Measurements from ENCODE around the gene SCNN1G. TPM values are rescaled to one million over a fixed set of nuclear protein-coding genes. Genes with fewer than 3 reads are reported as not detected.

The SCNN1G gene
- total RNA-seq, 1 donor from 2014 or later = not detected

GRCh38 chr16:23158114-23158513 is 24.4 kb upstream of the SCNN1G start:
- Mint-ChIP-seq H3K4me3 (no peak overlapping the region), H3K27ac (no peak overlapping the region), H3K9me3 (no peaks in the 10 kb centered on the region), H3K36me3 (ENCODE audit: low read depth) (no peaks in the 10 kb centered on the region), H3K4me1 (ENCODE audit: low read depth) (peaks cover 11% of the 10 kb centered on the region), H3K27me3 (ENCODE audit: insufficient read depth) (peaks cover 27% of the 10 kb centered on the region)
- intact Hi-C loops (cut with micrococcal nuclease) = no loop called here
- DNase-seq (ENCODE audit: low spot score) = no peak

- intact Hi-C loops (cut with micrococcal nuclease) = no loop called here
- no peak overlapping the region for H3K27ac Mint-ChIP-seq
- peaks cover 39% of the 10 kb centered on the region for H3K27me3 Mint-ChIP-seq (ENCODE audit: insufficient read depth)
- H3K4me1 Mint-ChIP-seq (ENCODE audit: low read depth) = peaks cover 11% of the 10 kb centered on the region
- H3K9me3 Mint-ChIP-seq = no peaks in the 10 kb centered on the region
- no peaks in the 10 kb centered on the region for H3K36me3 Mint-ChIP-seq (ENCODE audit: low read depth)
- DNase-seq (ENCODE audit: low spot score) = no peak
- H3K4me3 Mint-ChIP-seq = no peak overlapping the region
These were observed 22.5 kb upstream of the SCNN1G start for GRCh38 chr16:23160082-23160481.

- no peaks in the 10 kb centered on the region for H3K9me3 Mint-ChIP-seq
- DNase-seq (ENCODE audit: low spot score) = no peak
- peaks cover 40% of the 10 kb centered on the region for H3K27me3 Mint-ChIP-seq (ENCODE audit: insufficient read depth)
- H3K4me3 Mint-ChIP-seq = no peak overlapping the region
- no peak overlapping the region for H3K27ac Mint-ChIP-seq
- peaks cover 11% of the 10 kb centered on the region for H3K4me1 Mint-ChIP-seq (ENCODE audit: low read depth)
- no peaks in the 10 kb centered on the region for H3K36me3 Mint-ChIP-seq (ENCODE audit: low read depth)
- intact Hi-C loops (cut with micrococcal nuclease) = no loop called here
These were observed 22.0 kb upstream of the SCNN1G start for GRCh38 chr16:23160574-23160973.

- no peak overlapping the region for H3K4me3 Mint-ChIP-seq
- H3K27ac Mint-ChIP-seq = no peak overlapping the region
- no peaks in the 10 kb centered on the region for H3K36me3 Mint-ChIP-seq (ENCODE audit: low read depth)
- peaks cover 50% of the 10 kb centered on the region for H3K27me3 Mint-ChIP-seq (ENCODE audit: insufficient read depth)
- H3K9me3 Mint-ChIP-seq = no peaks in the 10 kb centered on the region
- H3K4me1 Mint-ChIP-seq (ENCODE audit: low read depth) = no peaks in the 10 kb centered on the region
- intact Hi-C loops (cut with micrococcal nuclease) = no loop called here
- DNase-seq (ENCODE audit: low spot score) = no peak
These were observed 18.6 kb upstream of the SCNN1G start for GRCh38 chr16:23163921-23164320.

- Mint-ChIP-seq H3K27me3 (ENCODE audit: insufficient read depth) (peaks cover 49% of the 10 kb centered on the region), H3K27ac (no peak overlapping the region), H3K36me3 (ENCODE audit: low read depth) (no peaks in the 10 kb centered on the region), H3K4me1 (ENCODE audit: low read depth) (no peaks in the 10 kb centered on the region), H3K9me3 (no peaks in the 10 kb centered on the region), H3K4me3 (no peak overlapping the region)
- DNase-seq (ENCODE audit: low spot score) = no peak
- intact Hi-C loops (cut with micrococcal nuclease) = no loop called here
These were observed 17.8 kb upstream of the SCNN1G start for GRCh38 chr16:23164736-23165135.

GRCh38 chr16:23172583-23172982 is 10.0 kb upstream of the SCNN1G start:
- no peaks in the 10 kb centered on the region for H3K9me3 Mint-ChIP-seq
- intact Hi-C loops (cut with micrococcal nuclease) = no loop called here
- no peaks in the 10 kb centered on the region for H3K4me1 Mint-ChIP-seq (ENCODE audit: low read depth)
- H3K4me3 Mint-ChIP-seq = no peak overlapping the region
- H3K36me3 Mint-ChIP-seq (ENCODE audit: low read depth) = no peaks in the 10 kb centered on the region
- H3K27ac Mint-ChIP-seq = no peak overlapping the region
- H3K27me3 Mint-ChIP-seq (ENCODE audit: insufficient read depth) = peaks cover 23% of the 10 kb centered on the region
- DNase-seq (ENCODE audit: low spot score) = no peak

GRCh38 chr16:23172994-23173393 is 9.6 kb upstream of the SCNN1G start:
- H3K27me3 Mint-ChIP-seq (ENCODE audit: insufficient read depth) = peaks cover 19% of the 10 kb centered on the region
- no peaks in the 10 kb centered on the region for H3K36me3 Mint-ChIP-seq (ENCODE audit: low read depth)
- intact Hi-C loops (cut with micrococcal nuclease) = no loop called here
- H3K4me1 Mint-ChIP-seq (ENCODE audit: low read depth) = no peaks in the 10 kb centered on the region
- DNase-seq (ENCODE audit: low spot score) = no peak
- no peaks in the 10 kb centered on the region for H3K9me3 Mint-ChIP-seq
- H3K27ac Mint-ChIP-seq = no peak overlapping the region
- no peak overlapping the region for H3K4me3 Mint-ChIP-seq

GRCh38 chr16:23174622-23175021 is 7.9 kb upstream of the SCNN1G start:
- intact Hi-C loops (cut with micrococcal nuclease) = no loop called here
- Mint-ChIP-seq H3K36me3 (ENCODE audit: low read depth) (no peaks in the 10 kb centered on the region), H3K4me1 (ENCODE audit: low read depth) (no peaks in the 10 kb centered on the region), H3K27ac (no peak overlapping the region), H3K9me3 (no peaks in the 10 kb centered on the region), H3K27me3 (ENCODE audit: insufficient read depth) (peaks cover 14% of the 10 kb centered on the region), H3K4me3 (no peak overlapping the region)
- no peak for DNase-seq (ENCODE audit: low spot score)

GRCh38 chr16:23175651-23176050 is 6.9 kb upstream of the SCNN1G start:
- Mint-ChIP-seq H3K9me3 (no peaks in the 10 kb centered on the region), H3K4me1 (ENCODE audit: low read depth) (no peaks in the 10 kb centered on the region), H3K27me3 (ENCODE audit: insufficient read depth) (peaks cover 14% of the 10 kb centered on the region), H3K27ac (no peak overlapping the region), H3K36me3 (ENCODE audit: low read depth) (no peaks in the 10 kb centered on the region), H3K4me3 (no peak overlapping the region)
- intact Hi-C loops (cut with micrococcal nuclease) = no loop called here
- no peak for DNase-seq (ENCODE audit: low spot score)

- no peaks in the 10 kb centered on the region for H3K9me3 Mint-ChIP-seq
- DNase-seq (ENCODE audit: low spot score) = no peak
- intact Hi-C loops (cut with micrococcal nuclease) = no loop called here
- no peak overlapping the region for H3K4me3 Mint-ChIP-seq
- H3K27me3 Mint-ChIP-seq (ENCODE audit: insufficient read depth) = peaks cover 43% of the 10 kb centered on the region
- peaks cover 6% of the 10 kb centered on the region for H3K4me1 Mint-ChIP-seq (ENCODE audit: low read depth)
- no peaks in the 10 kb centered on the region for H3K36me3 Mint-ChIP-seq (ENCODE audit: low read depth)
- H3K27ac Mint-ChIP-seq = no peak overlapping the region
These were observed 1.0 kb upstream of the SCNN1G start for GRCh38 chr16:23181506-23181905.

GRCh38 chr16:23182206-23182678 is 303 bp upstream of the SCNN1G start:
- H3K4me1 Mint-ChIP-seq (ENCODE audit: low read depth) = peaks cover 6% of the 10 kb centered on the region
- H3K27ac Mint-ChIP-seq = no peak overlapping the region
- peak; percentile 61 for DNase-seq (ENCODE audit: low spot score)
- peak overlapping the region; percentile 17 for H3K4me3 Mint-ChIP-seq
- intact Hi-C loops (cut with micrococcal nuclease) = loop anchor here (1.0 kb wide), 1 partner anchor 252 kb away; no protein-coding TSS in a partner anchor
- H3K27me3 Mint-ChIP-seq (ENCODE audit: insufficient read depth) = peaks cover 43% of the 10 kb centered on the region
- H3K36me3 Mint-ChIP-seq (ENCODE audit: low read depth) = no peaks in the 10 kb centered on the region
- H3K9me3 Mint-ChIP-seq = no peaks in the 10 kb centered on the region

- DNase-seq (ENCODE audit: low spot score) = no peak
- no peaks in the 10 kb centered on the region for H3K36me3 Mint-ChIP-seq (ENCODE audit: low read depth)
- H3K9me3 Mint-ChIP-seq = no peaks in the 10 kb centered on the region
- intact Hi-C loops (cut with micrococcal nuclease) = no loop called here
- H3K4me3 Mint-ChIP-seq = no peak overlapping the region
- H3K27ac Mint-ChIP-seq = no peak overlapping the region
- H3K4me1 Mint-ChIP-seq (ENCODE audit: low read depth) = peaks cover 6% of the 10 kb centered on the region
- H3K27me3 Mint-ChIP-seq (ENCODE audit: insufficient read depth) = peaks cover 43% of the 10 kb centered on the region
These were observed 958 bp downstream of the SCNN1G start for GRCh38 chr16:23183543-23183862.

GRCh38 chr16:23185656-23186055 is 3.1 kb downstream of the SCNN1G start:
- no peak overlapping the region for H3K27ac Mint-ChIP-seq
- intact Hi-C loops (cut with micrococcal nuclease) = no loop called here
- no peak overlapping the region for H3K4me3 Mint-ChIP-seq
- DNase-seq (ENCODE audit: low spot score) = no peak
- H3K27me3 Mint-ChIP-seq (ENCODE audit: insufficient read depth) = peaks cover 36% of the 10 kb centered on the region
- H3K9me3 Mint-ChIP-seq = no peaks in the 10 kb centered on the region
- H3K4me1 Mint-ChIP-seq (ENCODE audit: low read depth) = peaks cover 6% of the 10 kb centered on the region
- no peaks in the 10 kb centered on the region for H3K36me3 Mint-ChIP-seq (ENCODE audit: low read depth)

- intact Hi-C loops (cut with micrococcal nuclease) = no loop called here
- Mint-ChIP-seq H3K4me1 (ENCODE audit: low read depth) (peaks cover 6% of the 10 kb centered on the region), H3K36me3 (ENCODE audit: low read depth) (no peaks in the 10 kb centered on the region), H3K27me3 (ENCODE audit: insufficient read depth) (peaks cover 38% of the 10 kb centered on the region), H3K9me3 (no peaks in the 10 kb centered on the region), H3K4me3 (no peak overlapping the region), H3K27ac (no peak overlapping the region)
- DNase-seq (ENCODE audit: low spot score) = no peak
These were observed 3.6 kb downstream of the SCNN1G start for GRCh38 chr16:23186171-23186570.
